Immature natural killer cell (primary cell): ENCODE results near the gene GALNT18. TPM values are rescaled to one million over a fixed set of nuclear protein-coding genes. Genes with fewer than 3 reads are reported as not detected.

Source experiments
- DNase-seq, 3 donors: peaks; one replicate each; pipeline ENCODE4 v3.0.0; 2022; ENCODE audit warnings: mixed read lengths in 1 of 3
- H3K27ac Mint-ChIP-seq, 6 donors: one replicate each; pipeline ENCODE4 v1.8.0; 2020; ENCODE audit warnings: mixed read lengths in 6 of 6, mild to moderate bottlenecking in 5 of 6, inconsistent platforms in 4 of 6, moderate library complexity in 3 of 6
- H3K27me3 Mint-ChIP-seq, 3 donors: one replicate each; pipeline ENCODE4 v1.8.0; 2020 to 2021; ENCODE audit warnings: low read depth in 3 of 3, mild to moderate bottlenecking in 3 of 3, mixed read lengths in 3 of 3, moderate library complexity in 3 of 3, inconsistent platforms in 1 of 3
- H3K36me3 Mint-ChIP-seq, 3 donors: one replicate each; pipeline ENCODE4 v1.8.0; 2020; ENCODE audit warnings: mixed read lengths in 3 of 3, inconsistent platforms in 2 of 3, mild to moderate bottlenecking in 2 of 3
- H3K4me1 Mint-ChIP-seq, 2 donors: one replicate each; pipeline ENCODE4 v1.8.0; 2020; ENCODE audit warnings: inconsistent platforms in 2 of 2, mild to moderate bottlenecking in 2 of 2, mixed read lengths in 2 of 2, moderate library complexity in 1 of 2
- H3K4me3 Mint-ChIP-seq, 5 donors: one replicate each; pipeline ENCODE4 v1.8.0; 2020; ENCODE audit warnings: mild to moderate bottlenecking in 5 of 5, mixed read lengths in 5 of 5, inconsistent platforms in 3 of 5, moderate library complexity in 3 of 5
- H3K9me3 Mint-ChIP-seq, 6 donors: one replicate each; pipeline ENCODE4 v1.8.0; 2020; ENCODE audit warnings: mild to moderate bottlenecking in 6 of 6, mixed read lengths in 6 of 6, inconsistent platforms in 4 of 6, moderate library complexity in 3 of 6
- polyA plus RNA-seq, 3 donors: library from polyadenylated mRNA; unstranded; fragments of 300-500 nt; fragmentation: Illumina TruSeq; gene quantifications; one replicate each; pipeline ENCODE4 v1.2.3, GENCODE V29; 2021

The GALNT18 gene
- polyA plus RNA-seq, 3 donors from 2014 or later, result 0.10 to 0.93 TPM; not detected in 1

- Mint-ChIP-seq H3K4me3 (no peak overlapping the region), H3K27me3 (peaks cover 0 to 3% (median 2%) of the 10 kb centered on the region in 3 donors), H3K4me1 (peaks cover 0 to 1% of the 10 kb centered on the region in 2 donors), H3K36me3 (peaks cover 0 to 3% (median 0%) of the 10 kb centered on the region in 3 donors), H3K27ac (no peak overlapping the region), H3K9me3 (peaks cover 0 to 4% (median 0%) of the 10 kb centered on the region in 6 donors)
- DNase-seq, result no peak
These were observed 124.9 kb downstream of the GALNT18 start for GRCh38 chr11:11496879-11497278.

DNA sequence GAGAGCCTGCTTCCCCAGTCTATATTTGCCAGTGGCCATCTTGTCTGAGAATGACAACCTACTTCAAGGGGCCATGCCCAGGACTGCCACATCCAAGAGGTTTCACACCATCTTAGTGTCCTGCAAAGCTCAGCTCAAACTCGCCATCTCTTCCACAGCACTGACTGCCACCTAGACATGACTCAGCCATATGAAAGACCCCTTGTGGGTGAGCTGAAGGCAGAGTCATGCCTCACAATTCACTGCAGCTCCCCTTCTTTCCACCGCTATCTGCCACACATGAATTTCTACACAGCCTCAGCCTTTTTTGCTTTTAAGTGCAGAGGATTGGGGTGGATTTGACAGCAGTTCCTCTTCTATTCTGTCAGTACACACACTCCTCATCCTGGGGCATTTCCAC, 127.5 kb downstream of the GALNT18 start:
- H3K4me3 Mint-ChIP-seq, result no peak overlapping the region
- no peaks in the 10 kb centered on the region for H3K4me1 Mint-ChIP-seq
- H3K36me3 Mint-ChIP-seq, result no peaks in the 10 kb centered on the region
- H3K9me3 Mint-ChIP-seq, result peaks cover 0 to 4% (median 0%) of the 10 kb centered on the region in 6 donors
- H3K27ac Mint-ChIP-seq, result no peak overlapping the region
- no peak for DNase-seq
- H3K27me3 Mint-ChIP-seq, result peaks cover 0 to 5% (median 2%) of the 10 kb centered on the region in 3 donors

DNA sequence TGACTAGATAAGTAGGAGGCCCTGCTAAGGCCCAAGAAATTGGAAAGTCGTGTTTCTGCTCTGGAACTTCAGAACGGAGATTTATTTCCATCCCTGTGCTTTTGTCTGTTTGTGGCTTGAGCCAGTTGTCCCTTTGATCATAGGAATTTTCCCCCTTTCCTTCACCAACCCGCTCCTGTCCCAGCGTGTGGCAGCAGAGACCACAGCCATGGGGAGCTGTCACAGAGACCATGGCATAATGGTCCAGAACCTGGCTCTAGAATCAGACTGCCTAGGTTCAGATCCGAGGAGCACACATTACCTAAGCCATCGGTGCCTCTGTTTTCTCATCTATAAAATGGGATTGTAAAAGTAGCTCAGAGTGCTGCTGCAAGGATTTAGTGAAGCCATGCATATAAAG, 128.1 kb downstream of the GALNT18 start:
- H3K4me3 Mint-ChIP-seq, result no peak overlapping the region
- DNase-seq, result no peak
- H3K4me1 Mint-ChIP-seq, result no peaks in the 10 kb centered on the region
- H3K36me3 Mint-ChIP-seq, result no peaks in the 10 kb centered on the region
- peaks cover 0 to 4% (median 0%) of the 10 kb centered on the region in 6 donors for H3K9me3 Mint-ChIP-seq
- no peak overlapping the region for H3K27ac Mint-ChIP-seq
- peaks cover 0 to 5% (median 2%) of the 10 kb centered on the region in 3 donors for H3K27me3 Mint-ChIP-seq

- DNase-seq, result no peak
- Mint-ChIP-seq H3K36me3 (no peaks in the 10 kb centered on the region), H3K27ac (no peak overlapping the region), H3K4me3 (no peak overlapping the region), H3K27me3 (peaks cover 2 to 3% (median 2%) of the 10 kb centered on the region in 3 donors), H3K9me3 (no peaks in the 10 kb centered on the region), H3K4me1 (no peaks in the 10 kb centered on the region)
These were observed 130.2 kb downstream of the GALNT18 start for GRCh38 chr11:11491589-11491988.

- Mint-ChIP-seq H3K27me3 (peaks cover 2 to 3% (median 2%) of the 10 kb centered on the region in 3 donors), H3K4me3 (no peak overlapping the region), H3K36me3 (no peaks in the 10 kb centered on the region), H3K9me3 (no peaks in the 10 kb centered on the region), H3K4me1 (no peaks in the 10 kb centered on the region), H3K27ac (no peak overlapping the region)
- DNase-seq, result no peak
These were observed 130.8 kb downstream of the GALNT18 start for GRCh38 chr11:11491014-11491413.

GRCh38 chr11:11486423-11486822, 135.4 kb downstream of the GALNT18 start:
- Mint-ChIP-seq H3K4me3 (no peak overlapping the region), H3K27me3 (peaks cover 0 to 4% (median 3%) of the 10 kb centered on the region in 3 donors), H3K9me3 (no peaks in the 10 kb centered on the region), H3K27ac (no peak overlapping the region), H3K36me3 (no peaks in the 10 kb centered on the region), H3K4me1 (no peaks in the 10 kb centered on the region)
- no peak for DNase-seq

DNA sequence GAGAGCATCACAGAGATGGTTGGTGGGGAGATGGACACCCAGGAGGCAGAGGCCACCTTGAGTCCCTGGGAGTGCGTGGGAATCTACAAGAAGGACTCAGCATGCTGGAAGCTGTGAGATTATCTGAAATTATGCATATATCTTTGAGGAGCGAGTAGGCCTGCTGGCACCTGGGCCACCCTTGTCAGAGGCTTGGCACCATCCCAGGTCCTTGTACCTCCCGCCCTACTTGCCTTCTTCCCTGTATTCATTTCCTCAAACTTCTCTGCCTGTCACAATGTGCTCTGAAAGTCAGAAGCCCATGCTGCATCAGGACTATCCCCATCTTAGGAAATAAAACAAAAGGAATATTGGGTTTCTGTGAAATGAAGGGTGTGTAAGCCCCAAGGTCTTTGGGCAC, 135.8 kb downstream of the GALNT18 start:
- no peaks in the 10 kb centered on the region for H3K36me3 Mint-ChIP-seq
- H3K4me3 Mint-ChIP-seq, result no peak overlapping the region
- peaks cover 0 to 4% (median 3%) of the 10 kb centered on the region in 3 donors for H3K27me3 Mint-ChIP-seq
- no peaks in the 10 kb centered on the region for H3K4me1 Mint-ChIP-seq
- H3K27ac Mint-ChIP-seq, result no peak overlapping the region
- no peak for DNase-seq
- H3K9me3 Mint-ChIP-seq, result no peaks in the 10 kb centered on the region

DNA sequence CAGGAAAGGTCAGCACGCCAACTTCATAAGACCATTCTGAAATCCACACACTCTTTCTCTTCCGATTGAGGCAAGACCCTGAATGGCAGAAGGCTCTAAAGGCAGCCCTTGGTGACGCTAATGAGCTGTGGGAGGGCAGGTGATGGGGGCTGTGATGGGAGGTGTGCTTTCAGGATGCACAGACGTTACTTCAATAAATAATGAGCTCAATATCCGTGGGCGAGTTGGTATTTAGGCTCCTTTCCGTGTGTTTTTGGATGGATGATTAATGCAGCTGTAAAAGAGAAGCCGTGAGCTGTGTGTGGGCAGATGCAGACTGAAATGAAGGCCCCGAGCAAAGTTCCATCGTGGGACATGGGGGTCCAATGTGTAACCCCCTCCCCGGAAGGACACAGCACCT, 138.2 kb downstream of the GALNT18 start:
- Mint-ChIP-seq H3K9me3 (no peaks in the 10 kb centered on the region), H3K27ac (no peak overlapping the region), H3K4me3 (no peak overlapping the region), H3K27me3 (peaks cover 0 to 3% (median 2%) of the 10 kb centered on the region in 3 donors), H3K4me1 (no peaks in the 10 kb centered on the region), H3K36me3 (no peaks in the 10 kb centered on the region)
- DNase-seq, result no peak

GRCh38 chr11:11482730-11483129, 139.1 kb downstream of the GALNT18 start:
- no peak for DNase-seq
- no peaks in the 10 kb centered on the region for H3K36me3 Mint-ChIP-seq
- H3K9me3 Mint-ChIP-seq, result no peaks in the 10 kb centered on the region
- H3K4me3 Mint-ChIP-seq, result no peak overlapping the region
- H3K27me3 Mint-ChIP-seq, result peaks cover 0 to 2% (median 0%) of the 10 kb centered on the region in 3 donors
- no peaks in the 10 kb centered on the region for H3K4me1 Mint-ChIP-seq
- no peak overlapping the region for H3K27ac Mint-ChIP-seq

- no peaks in the 10 kb centered on the region for H3K9me3 Mint-ChIP-seq
- H3K27me3 Mint-ChIP-seq, result peaks cover 0 to 2% (median 0%) of the 10 kb centered on the region in 3 donors
- H3K36me3 Mint-ChIP-seq, result no peaks in the 10 kb centered on the region
- DNase-seq, result no peak
- no peak overlapping the region for H3K4me3 Mint-ChIP-seq
- no peak overlapping the region for H3K27ac Mint-ChIP-seq
- no peaks in the 10 kb centered on the region for H3K4me1 Mint-ChIP-seq
These were observed 140.4 kb downstream of the GALNT18 start for GRCh38 chr11:11481371-11481770.

GRCh38 chr11:11480971-11481370, 140.8 kb downstream of the GALNT18 start:
- no peaks in the 10 kb centered on the region for H3K36me3 Mint-ChIP-seq
- no peak overlapping the region for H3K27ac Mint-ChIP-seq
- H3K4me1 Mint-ChIP-seq, result no peaks in the 10 kb centered on the region
- DNase-seq, result no peak
- H3K4me3 Mint-ChIP-seq, result no peak overlapping the region
- H3K9me3 Mint-ChIP-seq, result no peaks in the 10 kb centered on the region
- peaks cover 0 to 2% (median 0%) of the 10 kb centered on the region in 3 donors for H3K27me3 Mint-ChIP-seq

GRCh38 chr11:11478687-11479086, 143.1 kb downstream of the GALNT18 start:
- Mint-ChIP-seq H3K9me3 (no peaks in the 10 kb centered on the region), H3K4me3 (no peak overlapping the region), H3K27ac (no peak overlapping the region), H3K27me3 (peaks cover 0 to 2% (median 0%) of the 10 kb centered on the region in 3 donors), H3K36me3 (no peaks in the 10 kb centered on the region), H3K4me1 (no peaks in the 10 kb centered on the region)
- DNase-seq, result no peak

- no peaks in the 10 kb centered on the region for H3K36me3 Mint-ChIP-seq
- H3K27ac Mint-ChIP-seq, result no peak overlapping the region
- no peak overlapping the region for H3K4me3 Mint-ChIP-seq
- no peaks in the 10 kb centered on the region for H3K9me3 Mint-ChIP-seq
- DNase-seq, result no peak
- no peaks in the 10 kb centered on the region for H3K27me3 Mint-ChIP-seq
- H3K4me1 Mint-ChIP-seq, result no peaks in the 10 kb centered on the region
These were observed 143.9 kb downstream of the GALNT18 start for GRCh38 chr11:11477695-11478420.

- no peak overlapping the region for H3K4me3 Mint-ChIP-seq
- DNase-seq, result no peak
- H3K4me1 Mint-ChIP-seq, result no peaks in the 10 kb centered on the region
- no peaks in the 10 kb centered on the region for H3K9me3 Mint-ChIP-seq
- no peaks in the 10 kb centered on the region for H3K36me3 Mint-ChIP-seq
- H3K27ac Mint-ChIP-seq, result no peak overlapping the region
- H3K27me3 Mint-ChIP-seq, result no peaks in the 10 kb centered on the region
These were observed 144.7 kb downstream of the GALNT18 start for GRCh38 chr11:11476971-11477645.
